Left lung (tissue), 10 donors: ENCODE data around the gene RHOG. TPM values are rescaled to one million over a fixed set of nuclear protein-coding genes. Genes with fewer than 3 reads are reported as not detected.

Source experiments
- ATAC-seq: fragments of 200-7000 bp; cut with Tn5 transposase; one replicate; pipeline ENCODE4 v1.9.1; 2020; ENCODE audit warnings: moderate library complexity
- DNase-seq, 4 donors: peaks; one replicate each; pipeline ENCODE4 v3.0.0-alpha.2; 2013 to 2020
- H3K27ac ChIP-seq, 2 donors: fragments of 200-600 bp; sonication (generic) in 1 of 2; one replicate each; pipeline versions ENCODE4 v1.5.0 to v1.8.0; 2020 to 2021
- H3K27me3 ChIP-seq, 2 donors: fragments of 200-600 bp; sonication (generic) in 1 of 2; one replicate each; pipeline versions ENCODE4 v1.5.0 to v1.8.0; 2020 to 2021
- H3K36me3 ChIP-seq, 2 donors: fragments of 200-600 bp; sonication (generic) in 1 of 2; one replicate each; pipeline versions ENCODE4 v1.5.0 to v1.8.0; 2020 to 2021
- H3K4me1 ChIP-seq, 2 donors: fragments of 200-600 bp; one replicate each; pipeline ENCODE4 v1.8.0; 2021
- H3K4me3 ChIP-seq, 2 donors: fragments of 200-600 bp; sonication (generic) in 1 of 2; one replicate each; pipeline versions ENCODE4 v1.5.0 to v1.8.0; 2020 to 2021; ENCODE audit warnings: mild to moderate bottlenecking in 1 of 2
- H3K9me3 ChIP-seq, 2 donors: fragments of 200-600 bp; sonication (generic) in 1 of 2; one replicate each; pipeline versions ENCODE4 v1.5.0 to v1.8.0; 2020 to 2021
- CTCF ChIP-seq, 2 donors: fragments of 200-600 bp; sonication (generic) in 1 of 2; IDR thresholded peaks; one replicate each; pipeline versions ENCODE4 v1.5.0 to v1.8.0; 2021; ENCODE audit warnings: antibody characterized with exemption in 2 of 2
- intact Hi-C, 2 donors: fragments of 100-400 bp; cut with DNase I; formaldehyde crosslinking; loops; one replicate each; pipeline versions ENCODE4 v1.11.2 to v1.14.2; 2022
- polyA plus RNA-seq, 6 donors: library from polyadenylated mRNA; unstranded; fragments of 120-200 nt; gene quantifications; one replicate each; pipeline ENCODE4 v1.2.1, GENCODE V29; 2013; ENCODE audit not compliant: insufficient read length in 6 of 6
- total RNA-seq, 2 donors: library from RNA; stranded (reverse); fragmentation: NEBNext Ultra II Directional; extraction: Animal tissue kit (Norgen Biotek cat#: 25700); gene quantifications; one replicate each; pipeline ENCODE4 v1.2.1, GENCODE V29; 2021
- donor health status: DM: no; HTN: yes; CAD: no.
- donor health status: DM: no; HTN: no; CAD: no.

RHOG gene
- total and polyA plus RNA-seq, 8 donors: 22.0 to 109 (median 29.4) TPM

GRCh38 chr11:3810951-3811350 is 29.8 kb downstream of the RHOG start:
- H3K27ac ChIP-seq: no peak overlapping the region

DNA sequence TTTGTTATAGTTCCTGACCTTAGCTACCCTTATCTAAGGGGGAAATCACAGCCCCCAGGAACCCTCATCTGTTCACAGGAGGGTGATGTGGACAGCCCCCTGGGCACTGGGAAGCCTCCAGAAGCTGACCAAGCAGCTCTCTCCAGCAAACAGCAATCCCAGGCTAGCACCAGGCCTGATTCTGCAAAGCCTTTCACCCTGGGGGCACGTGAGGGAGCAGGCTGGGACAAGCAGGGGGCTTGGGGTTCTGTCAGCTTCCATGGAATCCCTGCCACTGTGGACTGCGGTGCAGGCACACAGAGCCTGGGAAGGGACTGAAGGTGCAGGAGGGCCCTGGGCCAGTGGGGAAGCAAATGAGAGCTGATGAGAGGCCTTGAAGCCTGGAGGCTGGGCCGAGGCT is 30.3 kb downstream of the RHOG start:
- no peak for DNase-seq
- intact Hi-C loops: no loop called here
- no peak for ATAC-seq
- peaks cover 0 to 9% of the 10 kb centered on the region in 2 donors for H3K4me1 ChIP-seq
- H3K9me3 ChIP-seq: no peaks in the 10 kb centered on the region
- no peaks in the 10 kb centered on the region for H3K36me3 ChIP-seq
- H3K27ac ChIP-seq: no peak overlapping the region
- no peak overlapping the region for H3K4me3 ChIP-seq
- TF ChIP-seq CTCF (IDR thresholded peaks at IDR 0.05): no peak
- no peaks in the 10 kb centered on the region for H3K27me3 ChIP-seq

More at GRCh38 chr11:3810951-3811350, 29.8 kb downstream of the RHOG start:
- Histone ChIP-seq H3K9me3 (no peaks in the 10 kb centered on the region), H3K36me3 (no peaks in the 10 kb centered on the region), H3K4me1 (peaks cover 0 to 9% of the 10 kb centered on the region in 2 donors), H3K4me3 (no peak overlapping the region), H3K27me3 (no peaks in the 10 kb centered on the region)
- ATAC-seq (no peak), DNase-seq (no peak)
- intact Hi-C loops: no loop called here
- no peak for TF ChIP-seq CTCF (IDR thresholded peaks at IDR 0.05)

DNA sequence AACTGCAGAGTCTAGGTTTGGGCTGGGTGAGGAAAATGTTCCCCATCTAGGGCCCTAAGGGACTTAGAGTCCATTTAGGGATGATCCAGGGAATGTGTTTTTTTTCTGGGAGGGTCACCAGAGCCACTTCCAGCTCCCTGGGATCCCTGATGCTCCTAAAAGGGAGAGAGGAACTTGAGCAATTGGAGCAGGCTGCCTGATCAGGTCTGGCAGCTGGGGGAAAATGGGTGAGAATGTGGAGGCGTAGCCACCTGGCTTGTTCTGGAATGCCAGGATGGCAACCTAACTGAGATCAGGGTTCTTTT is 31.2 kb downstream of the RHOG start:
- no peak for TF ChIP-seq CTCF (IDR thresholded peaks at IDR 0.05)
- H3K9me3 ChIP-seq: no peaks in the 10 kb centered on the region
- H3K36me3 ChIP-seq: no peaks in the 10 kb centered on the region
- peaks cover 0 to 9% of the 10 kb centered on the region in 2 donors for H3K4me1 ChIP-seq
- no peak overlapping the region for H3K27ac ChIP-seq
- H3K4me3 ChIP-seq: no peak overlapping the region
- ATAC-seq: no peak
- no peaks in the 10 kb centered on the region for H3K27me3 ChIP-seq
- intact Hi-C loops: no loop called here
- DNase-seq: no peak

DNA sequence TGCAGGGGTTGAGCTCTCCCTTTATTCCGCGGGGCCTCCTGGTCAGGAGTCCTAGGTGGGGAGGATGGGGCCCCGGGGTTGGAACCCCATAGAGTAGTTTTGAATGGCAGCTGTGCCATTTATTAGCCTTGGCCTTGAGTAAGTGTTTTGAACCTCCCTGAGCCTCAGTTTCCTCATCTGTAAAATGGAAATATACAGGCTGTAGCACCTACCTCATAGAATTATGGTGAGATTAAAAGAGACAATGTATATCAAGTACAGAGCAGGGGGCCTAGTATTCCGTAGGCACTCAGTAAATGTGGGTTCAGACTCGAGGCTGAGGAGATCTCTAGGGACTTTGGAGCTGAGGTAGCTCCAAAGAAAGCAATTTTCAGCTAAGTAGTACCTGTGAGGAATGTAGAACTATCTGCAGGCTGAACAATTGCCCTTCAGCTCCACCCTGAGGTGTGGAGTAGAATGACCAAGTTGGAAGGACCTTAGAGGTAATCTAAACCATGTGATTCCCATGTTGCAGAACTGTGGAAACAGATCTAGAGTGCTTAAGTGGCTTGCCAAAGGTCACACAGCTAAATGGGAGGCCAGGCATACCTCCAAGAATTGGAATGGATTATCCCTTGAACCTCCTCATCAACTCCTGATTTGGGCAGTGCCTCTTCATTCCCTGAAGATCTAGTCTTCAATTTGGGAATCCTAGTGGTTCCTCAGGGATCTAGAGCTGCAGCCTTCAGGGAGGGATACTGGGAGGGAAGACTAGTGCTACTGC is 31.7 kb downstream of the RHOG start:
- intact Hi-C loops: no loop called here
- peak in 2 of 4 donors; percentile 44 to 56 for DNase-seq
- TF ChIP-seq CTCF (IDR thresholded peaks at IDR 0.05): peak; percentile 29 to 46
- Histone ChIP-seq H3K9me3 (no peaks in the 10 kb centered on the region), H3K27ac (peak overlapping the region; percentile 58 to 79), H3K36me3 (no peaks in the 10 kb centered on the region), H3K4me3 (peak overlapping the region; percentile 66 to 76), H3K4me1 (peaks cover 0 to 9% of the 10 kb centered on the region in 2 donors), H3K27me3 (no peaks in the 10 kb centered on the region)
- peak; percentile 86 for ATAC-seq

- Histone ChIP-seq H3K4me3 (peak within 1 kb of the TSS; percentile 66 to 76), H3K27me3 (no peaks in the 10 kb centered on the region), H3K27ac (peak within 1 kb of the TSS; percentile 58 to 79), H3K36me3 (no peaks in the 10 kb centered on the region), H3K4me1 (peaks cover 0 to 9% of the 10 kb centered on the region in 2 donors), H3K9me3 (no peaks in the 10 kb centered on the region)
- peak; percentile 56 to 62 for TF ChIP-seq CTCF (IDR thresholded peaks at IDR 0.05)
- intact Hi-C loops: no loop called here
- peak; percentile 56 to 94 (median 72) for DNase-seq
- peak; percentile 92 for ATAC-seq
These were observed 32.6 kb downstream of the RHOG start, which contains the start of gene PGAP2 for GRCh38 chr11:3807909-3808860. Gene PGAP2 (plus strand): TSS chr11:3808560. CDS start chr11:3811260, 2,700 bp downstream.
